ENCODE data around the gene EVC.

EVC gene

GRCh38 chr4:5781691-5782090 lies 70.7 kb downstream of the EVC start:
- Histone ChIP-seq H3K4me3 (ENCODE audit: low read depth, low read length) (no peak overlapping the region), H3K27ac (no peak overlapping the region)

GRCh38 chr4:5782829-5783476 lies 72.0 kb downstream of the EVC start:
- peaks cover 53% of the 10 kb centered on the region for H3K36me3 ChIP-seq
- H3K9me3 ChIP-seq (ENCODE audit: severe bottlenecking): peaks cover under 1% of the 10 kb centered on the region
- no peak overlapping the region for H3K27ac ChIP-seq
- no peak for DNase-seq
- TF ChIP-seq CTCF (IDR thresholded peaks at IDR 0.05; ENCODE audit: low read depth, low read length): no peak
- no peak overlapping the region for H3K4me3 ChIP-seq (ENCODE audit: low read depth, low read length)
- H3K27me3 ChIP-seq (ENCODE audit: insufficient read depth, low read depth, severe bottlenecking): no peaks in the 10 kb centered on the region

More at GRCh38 chr4:5781691-5782090, 70.7 kb downstream of the EVC start:
- Histone ChIP-seq H3K36me3 (peaks cover 49% of the 10 kb centered on the region), H3K9me3 (ENCODE audit: severe bottlenecking) (peaks cover 11% of the 10 kb centered on the region), H3K27me3 (ENCODE audit: insufficient read depth, low read depth, severe bottlenecking) (no peaks in the 10 kb centered on the region)
- DNase-seq: no peak
- TF ChIP-seq CTCF (IDR thresholded peaks at IDR 0.05; ENCODE audit: low read depth, low read length): no peak

- H3K9me3 ChIP-seq (ENCODE audit: severe bottlenecking): peaks cover 3% of the 10 kb centered on the region
- no peaks in the 10 kb centered on the region for H3K27me3 ChIP-seq (ENCODE audit: insufficient read depth, low read depth, severe bottlenecking)
- no peak for TF ChIP-seq CTCF (IDR thresholded peaks at IDR 0.05; ENCODE audit: low read depth, low read length)
- no peak overlapping the region for H3K27ac ChIP-seq
- H3K36me3 ChIP-seq: peaks cover 58% of the 10 kb centered on the region
- H3K4me3 ChIP-seq (ENCODE audit: low read depth, low read length): no peak overlapping the region
- DNase-seq: no peak
Observed at GRCh38 chr4:5783486-5783885, 72.5 kb downstream of the EVC start.

- no peak for TF ChIP-seq CTCF (IDR thresholded peaks at IDR 0.05; ENCODE audit: low read depth, low read length)
- peaks cover 3% of the 10 kb centered on the region for H3K9me3 ChIP-seq (ENCODE audit: severe bottlenecking)
- DNase-seq: no peak
- H3K4me3 ChIP-seq (ENCODE audit: low read depth, low read length): no peak overlapping the region
- no peak overlapping the region for H3K27ac ChIP-seq
- H3K36me3 ChIP-seq: peaks cover 63% of the 10 kb centered on the region
- no peaks in the 10 kb centered on the region for H3K27me3 ChIP-seq (ENCODE audit: insufficient read depth, low read depth, severe bottlenecking)
Observed at GRCh38 chr4:5784021-5784420, 73.0 kb downstream of the EVC start.

GRCh38 chr4:5784960-5785611 lies 74.1 kb downstream of the EVC start:
- H3K27me3 ChIP-seq (ENCODE audit: insufficient read depth, low read depth, severe bottlenecking): no peaks in the 10 kb centered on the region
- peak; percentile 63 for DNase-seq
- peak; percentile 28; the same call in 1 of the 2 replicates for TF ChIP-seq CTCF (IDR thresholded peaks at IDR 0.05; ENCODE audit: low read depth, low read length)

More at GRCh38 chr4:5784960-5785611, 74.1 kb downstream of the EVC start:
- Histone ChIP-seq H3K9me3 (ENCODE audit: severe bottlenecking) (peaks cover 3% of the 10 kb centered on the region), H3K36me3 (peaks cover 67% of the 10 kb centered on the region), H3K4me3 (ENCODE audit: low read depth, low read length) (no peak overlapping the region), H3K27ac (peak overlapping the region; percentile 30)
